ENCODE data around the gene PAFAH1B2. TPM values are rescaled to one million over a fixed set of nuclear protein-coding genes. Genes with fewer than 3 reads are reported as not detected.

PAFAH1B2 gene
- polyA plus RNA-seq, 1 experiment = 51.2 TPM

- TF ChIP-seq, protein P1, sequence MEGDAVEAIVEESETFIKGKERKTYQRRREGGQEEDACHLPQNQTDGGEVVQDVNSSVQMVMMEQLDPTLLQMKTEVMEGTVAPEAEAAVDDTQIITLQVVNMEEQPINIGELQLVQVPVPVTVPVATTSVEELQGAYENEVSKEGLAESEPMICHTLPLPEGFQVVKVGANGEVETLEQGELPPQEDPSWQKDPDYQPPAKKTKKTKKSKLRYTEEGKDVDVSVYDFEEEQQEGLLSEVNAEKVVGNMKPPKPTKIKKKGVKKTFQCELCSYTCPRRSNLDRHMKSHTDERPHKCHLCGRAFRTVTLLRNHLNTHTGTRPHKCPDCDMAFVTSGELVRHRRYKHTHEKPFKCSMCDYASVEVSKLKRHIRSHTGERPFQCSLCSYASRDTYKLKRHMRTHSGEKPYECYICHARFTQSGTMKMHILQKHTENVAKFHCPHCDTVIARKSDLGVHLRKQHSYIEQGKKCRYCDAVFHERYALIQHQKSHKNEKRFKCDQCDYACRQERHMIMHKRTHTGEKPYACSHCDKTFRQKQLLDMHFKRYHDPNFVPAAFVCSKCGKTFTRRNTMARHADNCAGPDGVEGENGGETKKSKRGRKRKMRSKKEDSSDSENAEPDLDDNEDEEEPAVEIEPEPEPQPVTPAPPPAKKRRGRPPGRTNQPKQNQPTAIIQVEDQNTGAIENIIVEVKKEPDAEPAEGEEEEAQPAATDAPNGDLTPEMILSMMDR (IDR thresholded peaks at IDR 0.05; ENCODE audit: insufficient read depth, low read depth, low read length) = no peak
- ChIA-PET CTCF (interaction anchor here (0.6 to 4.1 kb wide), 7 partner anchors 7 to 80 kb away, joined by 4 to 44 read pairs (median 19); partner anchors contain the start of genes PCSK7 and RNF214), POLR2A (interaction anchor here (0.6 to 0.9 kb wide), 3 partner anchors 18 to 43 kb away, joined by 3 to 6 read pairs (median 4); no protein-coding TSS in a partner anchor)
- peaks cover 9% of the 10 kb centered on the region for H3K36me3 ChIP-seq (ENCODE audit: control insufficient read depth, insufficient read depth, low read length)
- H3K4me3 ChIP-seq (ENCODE audit: low read depth, low read length) = peak overlapping the region; percentile 71
- H3K27me3 ChIP-seq (ENCODE audit: control insufficient read depth, insufficient read depth, low read length) = no peaks in the 10 kb centered on the region
- no peak for DNase-seq (ENCODE audit: low read depth)
Measured at GRCh38 chr11:117179048-117179999, 35.2 kb downstream of the PAFAH1B2 start.

DNA sequence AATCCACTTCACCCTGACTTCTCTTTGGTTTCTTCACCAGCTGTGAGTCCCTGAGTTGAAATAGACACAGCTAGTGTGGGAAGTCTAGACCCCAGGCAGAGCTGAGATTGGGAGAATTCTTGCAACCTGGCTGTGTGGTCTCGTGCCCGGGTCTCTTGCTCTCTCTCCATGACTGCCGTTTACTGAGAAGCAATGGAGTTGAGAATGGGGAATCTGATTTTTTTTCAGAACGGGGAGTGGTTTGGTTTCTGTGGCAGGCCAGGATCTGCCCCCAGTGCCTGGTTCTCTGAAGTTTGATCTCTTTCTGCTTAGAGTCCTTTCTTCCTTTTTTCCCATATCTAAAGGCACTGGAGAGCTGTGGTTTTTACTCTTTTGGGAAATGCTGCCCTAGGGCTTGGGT, 35.9 kb downstream of the PAFAH1B2 start:
- TF ChIP-seq, protein P1 (IDR thresholded peaks at IDR 0.05; ENCODE audit: insufficient read depth, low read depth, low read length) = no peak

DNA sequence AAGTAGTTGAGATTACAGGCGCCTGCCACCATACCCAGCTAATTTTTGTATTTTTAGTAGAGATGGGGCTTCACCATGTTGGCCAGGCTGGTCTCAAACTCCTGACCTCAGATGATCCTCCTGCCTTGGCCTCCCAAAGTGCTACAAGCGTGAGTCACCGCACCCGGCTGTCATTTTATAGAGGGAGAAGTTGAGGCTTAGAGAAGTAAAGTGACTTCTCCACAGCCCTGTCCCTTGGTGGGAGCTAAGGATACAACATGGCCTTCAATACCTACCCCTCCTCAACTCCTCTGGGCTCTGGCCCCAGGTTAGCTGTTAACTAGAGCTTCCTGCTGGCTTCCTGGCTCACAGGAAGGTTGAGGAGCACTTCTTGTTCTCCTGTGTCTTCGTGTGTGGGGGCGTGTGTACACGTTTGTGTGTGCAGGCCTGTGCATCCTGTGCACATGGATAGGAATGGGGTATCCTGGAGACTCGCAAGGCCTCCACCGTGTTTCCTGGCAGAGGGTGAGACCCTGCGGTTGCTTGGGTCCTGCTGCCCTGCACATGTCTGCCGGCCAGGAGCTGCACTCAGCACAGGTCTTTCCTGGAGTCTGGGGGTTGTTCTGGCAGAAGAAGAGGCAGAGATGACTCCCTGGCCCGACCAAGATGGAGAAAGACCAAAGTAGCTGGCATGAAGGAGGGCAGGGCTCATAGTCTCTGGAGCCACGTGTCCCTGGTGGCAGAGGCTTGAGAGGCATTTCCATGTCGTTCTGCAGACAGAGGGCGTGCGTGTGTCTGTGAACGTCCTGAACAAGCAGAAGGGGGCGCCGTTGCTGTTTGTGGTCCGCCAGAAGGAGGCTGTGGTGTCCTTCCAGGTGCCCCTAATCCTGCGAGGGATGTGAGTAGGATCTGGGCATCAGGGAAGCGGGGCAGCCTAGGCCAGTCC, 36.8 kb downstream of the PAFAH1B2 start:
- DNase-seq (ENCODE audit: low read depth) = no peak
- TF ChIP-seq, protein P1 (IDR thresholded peaks at IDR 0.05; ENCODE audit: insufficient read depth, low read depth, low read length) = peak; percentile 75
- ChIA-PET POLR2A (no interaction called here), CTCF (interaction anchor here (1.0 to 4.1 kb wide), 12 partner anchors 9 to 82 kb away, joined by 3 to 44 read pairs (median 12); partner anchors contain the start of genes PCSK7 and RNF214)
- no peaks in the 10 kb centered on the region for H3K27me3 ChIP-seq (ENCODE audit: control insufficient read depth, insufficient read depth, low read length)
- H3K36me3 ChIP-seq (ENCODE audit: control insufficient read depth, insufficient read depth, low read length) = peaks cover 9% of the 10 kb centered on the region
- no peak overlapping the region for H3K4me3 ChIP-seq (ENCODE audit: low read depth, low read length)

More for the DNA sequence above, 35.9 kb downstream of the PAFAH1B2 start:
- ChIA-PET POLR2A (interaction anchor here (0.8 to 0.9 kb wide), 2 partner anchors 17 to 42 kb away, joined by 3 to 6 read pairs; no protein-coding TSS in a partner anchor), CTCF (interaction anchor here (1.0 to 4.1 kb wide), 8 partner anchors 8 to 74 kb away, joined by 3 to 44 read pairs (median 16); partner anchors contain the start of genes PCSK7 and RNF214)
- H3K4me3 ChIP-seq (ENCODE audit: low read depth, low read length) = peak overlapping the region; percentile 71
- DNase-seq (ENCODE audit: low read depth) = no peak
- peaks cover 9% of the 10 kb centered on the region for H3K36me3 ChIP-seq (ENCODE audit: control insufficient read depth, insufficient read depth, low read length)
- no peaks in the 10 kb centered on the region for H3K27me3 ChIP-seq (ENCODE audit: control insufficient read depth, insufficient read depth, low read length)

DNA sequence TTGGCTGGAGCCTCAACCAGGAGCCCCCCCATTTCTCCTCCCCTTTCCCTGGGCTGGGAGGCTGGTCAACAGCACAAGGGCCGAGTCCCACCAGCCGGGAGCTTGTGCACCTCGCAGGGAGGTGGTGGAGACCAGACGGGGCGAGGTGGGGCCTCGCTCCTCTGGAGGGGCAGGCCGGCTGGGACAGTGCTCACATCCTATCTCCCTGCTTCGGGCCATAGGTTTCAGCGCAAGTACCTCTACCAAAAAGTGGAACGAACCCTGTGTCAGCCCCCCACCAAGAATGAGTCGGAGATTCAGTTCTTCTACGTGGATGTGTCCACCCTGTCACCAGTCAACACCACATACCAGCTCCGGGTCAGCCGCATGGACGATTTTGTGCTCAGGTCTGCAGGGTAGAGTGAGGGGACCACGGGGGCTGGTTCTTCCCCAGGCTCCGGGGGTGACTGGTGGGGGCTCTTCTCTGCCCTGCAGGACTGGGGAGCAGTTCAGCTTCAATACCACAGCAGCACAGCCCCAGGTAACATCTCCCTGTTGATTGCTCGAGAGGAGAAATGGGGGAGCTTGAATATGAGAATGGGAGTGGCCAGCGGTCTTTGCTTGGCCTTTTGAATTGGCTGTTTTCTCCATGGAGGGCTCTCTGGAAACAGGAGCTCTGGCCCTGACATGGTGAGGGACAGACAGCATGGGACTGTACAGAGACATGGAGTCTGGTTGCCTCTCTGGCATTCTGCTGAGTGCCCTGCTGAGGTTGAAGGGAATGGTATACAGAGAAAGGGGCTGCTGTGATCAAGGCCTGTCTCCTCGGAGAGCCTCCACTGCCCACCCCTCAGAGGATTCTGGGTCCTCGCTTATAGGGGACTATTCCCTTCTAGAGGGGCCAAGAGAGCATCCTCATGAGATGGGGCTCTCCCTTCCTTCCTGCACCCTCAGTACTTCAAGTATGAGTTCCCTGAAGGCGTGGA, 37.8 kb downstream of the PAFAH1B2 start:
- peaks cover 10% of the 10 kb centered on the region for H3K36me3 ChIP-seq (ENCODE audit: control insufficient read depth, insufficient read depth, low read length)
- ChIA-PET CTCF (interaction anchor here (1.1 to 4.1 kb wide), 11 partner anchors 10 to 83 kb away, joined by 3 to 44 read pairs (median 12); partner anchors contain the start of genes PCSK7 and RNF214), POLR2A (no interaction called here)
- H3K4me3 ChIP-seq (ENCODE audit: low read depth, low read length) = no peak overlapping the region
- TF ChIP-seq, protein P1 (IDR thresholded peaks at IDR 0.05; ENCODE audit: insufficient read depth, low read depth, low read length) = no peak
- no peak for DNase-seq (ENCODE audit: low read depth)
- H3K27me3 ChIP-seq (ENCODE audit: control insufficient read depth, insufficient read depth, low read length) = no peaks in the 10 kb centered on the region
